Transverse colon (tissue), 4 donors: Measurements from ENCODE around the gene DIP2B. TPM values are rescaled to one million over a fixed set of nuclear protein-coding genes. Genes with fewer than 3 reads are reported as not detected.
A peak's percentile ranks its signal among the peaks of the same experiment; 100 is the strongest.

Experiments used
- DNase-seq: peaks from one replicate; pipeline ENCODE4 v3.0.0-alpha.2; 2019
- H3K27ac ChIP-seq, 4 donors: fragments of 200-600 bp; sonication (generic); 2 replicates each; pipeline ENCODE4 v1.5.1; 2016 to 2018; ENCODE audit warnings: inconsistent platforms in 4 of 4
- H3K27me3 ChIP-seq: fragments of 200-600 bp; sonication (generic); 2 replicates; pipeline ENCODE4 v1.5.1; 2017; ENCODE audit warnings: inconsistent platforms
- H3K36me3 ChIP-seq, 4 donors: fragments of 200-600 bp; sonication (generic); 2 replicates each; pipeline ENCODE4 v1.5.1; 2017 to 2019; ENCODE audit warnings: inconsistent platforms in 4 of 4
- H3K4me1 ChIP-seq, 4 donors: fragments of 200-600 bp; sonication (generic); 2 replicates each; pipeline ENCODE4 v1.5.1; 2017 to 2020; ENCODE audit warnings: inconsistent platforms in 4 of 4
- H3K4me3 ChIP-seq, 4 donors: fragments of 200-600 bp; sonication (generic); 1 replicate in 1 of 4; 2 replicates in 3 of 4; pipeline versions ENCODE4 v1.5.1 to v1.6.1; 2017 to 2019; ENCODE audit warnings: inconsistent platforms in 4 of 4
- H3K9me3 ChIP-seq, 2 donors: fragments of 200-600 bp; sonication (generic); 2 replicates each; pipeline ENCODE4 v1.5.1; 2017 to 2019; ENCODE audit warnings: inconsistent platforms in 2 of 2
- EP300 ChIP-seq: sonication (generic); formaldehyde crosslinking; IDR thresholded peaks from one replicate; pipeline ENCODE4 v1.6.1; 2017; ENCODE audit warnings: antibody characterized with exemption, low read depth
- POLR2A ChIP-seq: fragments of 450-650 bp; IDR thresholded peaks from one replicate; pipeline ENCODE4 v1.6.1; 2016; ENCODE audit warnings: antibody characterized with exemption, mild to moderate bottlenecking, moderate library complexity
- POLR2AphosphoS5 ChIP-seq, 3 donors: sonication (generic); formaldehyde crosslinking; IDR thresholded peaks; one replicate each; pipeline ENCODE4 v1.6.1; 2016; ENCODE audit warnings: antibody characterized with exemption in 3 of 3
- WGBS, 2 donors: methylation state at CpG; one replicate each; pipeline ENCODE4 v1.1.5; 2018; ENCODE audit warnings: low coverage in 1 of 2; 5-methylcytosine and 5-hydroxymethylcytosine counted together
- in situ Hi-C, 4 donors: fragments of 200-750 bp; cut with MboI; loops; one replicate each; pipeline versions ENCODE4 v1.15.0 to v1.15.1; 2017; ENCODE audit warnings: low sequenced_read_pairs in 3 of 4, low pct_ligation_motif_present in 1 of 4, low pct_unique_long_range_greater_than_20kb in 1 of 4
- intact Hi-C: fragments of 100-400 bp; cut with DNase I; formaldehyde crosslinking; loops from one replicate; pipeline ENCODE4 v1.15.1; 2023; ENCODE audit warnings: low total_unique reads
- total RNA-seq, 4 donors: library from RNA; depleted of rRNA; stranded (reverse); fragments of >200 nt; gene quantifications; one replicate each; pipeline ENCODE4 v1.1.0, GENCODE V29; 2016
- TF ChIP-seq, protein P1 (sequence below), 5 experiments: fragments of 200-600 bp in 3 of 5; fragments of 450-650 bp in 2 of 5; sonication (generic) in 3 of 5; IDR thresholded peaks; 1 replicate in 2 of 5; 2 replicates in 3 of 5; pipeline ENCODE4 v1.5.1; 2016 to 2017; ENCODE audit warnings: antibody characterized with exemption in 5 of 5, inconsistent platforms in 3 of 5, mild to moderate bottlenecking in 2 of 5, moderate library complexity in 1 of 5

DIP2B gene
- total RNA-seq, 4 donors from 2014 or later, result 40.0 to 129 (median 57.9) TPM

DNA sequence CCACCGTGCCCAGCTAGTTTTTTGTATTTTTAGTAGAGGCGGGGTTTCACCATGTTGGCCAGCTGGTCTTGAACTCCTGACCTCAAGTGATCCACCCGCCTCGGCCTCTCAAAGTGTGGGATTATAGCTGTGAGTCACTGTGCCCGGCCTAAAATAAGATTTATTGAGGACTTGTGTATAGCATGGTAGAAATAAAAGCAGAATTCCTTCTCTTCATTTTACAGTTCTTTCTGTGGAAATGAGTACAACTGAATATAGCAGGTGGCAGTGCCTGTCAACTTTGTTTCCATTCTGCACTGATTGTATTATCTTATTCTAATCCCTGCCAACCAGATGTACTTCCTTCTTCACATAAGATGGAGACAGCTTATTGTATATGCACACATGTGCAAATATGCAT, 41.0 kb downstream of the DIP2B start:
- peak; percentile 66 for DNase-seq
- Histone ChIP-seq H3K27ac (peak overlapping the region; percentile 70 to 84 (median 78)), H3K36me3 (no peaks in the 10 kb centered on the region), H3K4me3 (no peak overlapping the region), H3K27me3 (no peaks in the 10 kb centered on the region), H3K4me1 (peaks cover 21 to 84% (median 61%) of the 10 kb centered on the region in 4 donors), H3K9me3 (no peaks in the 10 kb centered on the region)
- TF ChIP-seq EP300 (no peak), POLR2A (no peak), POLR2AphosphoS5 (IDR thresholded peaks at IDR 0.05) (no peak)
- TF ChIP-seq, protein P1, sequence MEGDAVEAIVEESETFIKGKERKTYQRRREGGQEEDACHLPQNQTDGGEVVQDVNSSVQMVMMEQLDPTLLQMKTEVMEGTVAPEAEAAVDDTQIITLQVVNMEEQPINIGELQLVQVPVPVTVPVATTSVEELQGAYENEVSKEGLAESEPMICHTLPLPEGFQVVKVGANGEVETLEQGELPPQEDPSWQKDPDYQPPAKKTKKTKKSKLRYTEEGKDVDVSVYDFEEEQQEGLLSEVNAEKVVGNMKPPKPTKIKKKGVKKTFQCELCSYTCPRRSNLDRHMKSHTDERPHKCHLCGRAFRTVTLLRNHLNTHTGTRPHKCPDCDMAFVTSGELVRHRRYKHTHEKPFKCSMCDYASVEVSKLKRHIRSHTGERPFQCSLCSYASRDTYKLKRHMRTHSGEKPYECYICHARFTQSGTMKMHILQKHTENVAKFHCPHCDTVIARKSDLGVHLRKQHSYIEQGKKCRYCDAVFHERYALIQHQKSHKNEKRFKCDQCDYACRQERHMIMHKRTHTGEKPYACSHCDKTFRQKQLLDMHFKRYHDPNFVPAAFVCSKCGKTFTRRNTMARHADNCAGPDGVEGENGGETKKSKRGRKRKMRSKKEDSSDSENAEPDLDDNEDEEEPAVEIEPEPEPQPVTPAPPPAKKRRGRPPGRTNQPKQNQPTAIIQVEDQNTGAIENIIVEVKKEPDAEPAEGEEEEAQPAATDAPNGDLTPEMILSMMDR (IDR thresholded peaks at IDR 0.05), result no peak
- in situ Hi-C loops, result no loop called here
- 26 to 40% methylated on average over 3 to 5 of the region's 5 CpGs for WGBS, 2 donors
- intact Hi-C loops, result no loop called here

DNA sequence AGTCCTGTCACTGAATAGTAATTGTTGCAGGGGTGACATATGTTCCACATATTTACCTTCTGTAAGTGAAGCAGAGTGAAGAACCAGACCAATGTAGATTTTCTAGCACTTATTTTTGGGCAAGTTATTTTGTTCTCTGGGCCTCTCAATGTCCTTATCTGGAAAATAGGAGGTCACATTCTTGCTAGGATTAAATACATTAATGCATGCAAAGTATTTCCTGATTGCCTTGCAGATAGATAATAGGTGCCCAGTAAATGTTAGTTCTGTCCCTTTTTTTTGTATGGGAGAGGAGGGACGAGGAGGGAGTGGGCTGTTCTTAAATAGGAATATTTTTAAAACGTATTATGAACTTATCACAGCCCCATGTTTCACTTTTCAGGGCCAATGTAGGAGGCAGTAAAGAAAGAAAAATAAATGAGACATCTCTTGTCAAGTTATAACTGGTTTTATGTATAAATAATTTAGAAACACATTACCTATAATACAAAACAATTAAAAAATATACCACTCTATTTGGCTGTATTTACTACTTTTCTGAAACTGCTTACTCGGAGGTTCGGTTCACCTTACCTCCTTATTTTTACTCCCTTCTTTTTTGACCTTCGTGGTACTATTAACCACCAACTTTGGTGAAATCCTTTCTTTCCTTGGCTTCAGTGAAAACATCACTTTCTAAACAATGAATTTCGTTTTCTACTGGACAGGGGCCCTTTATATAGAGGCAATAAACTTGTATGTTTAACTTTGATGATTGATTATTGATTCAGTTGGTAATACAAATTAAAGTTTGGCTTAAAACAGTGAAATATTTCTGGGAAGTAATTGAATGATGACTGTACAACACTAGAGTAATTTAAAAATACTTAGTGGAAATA, 41.9 kb downstream of the DIP2B start:
- Histone ChIP-seq H3K27me3 (no peaks in the 10 kb centered on the region), H3K4me1 (peaks cover 21 to 85% (median 60%) of the 10 kb centered on the region in 4 donors), H3K4me3 (no peak overlapping the region), H3K9me3 (no peaks in the 10 kb centered on the region), H3K27ac (peak overlapping the region; percentile 70 to 84 (median 78)), H3K36me3 (no peaks in the 10 kb centered on the region)
- TF ChIP-seq, protein P1 (IDR thresholded peaks at IDR 0.05), result no peak
- no peak for TF ChIP-seq EP300
- intact Hi-C loops (no loop called here), in situ Hi-C loops (no loop called here)
- no peak for DNase-seq
- WGBS, 2 donors, result 48 to 51% methylated on average over 6 of the region's 6 CpGs

DNA sequence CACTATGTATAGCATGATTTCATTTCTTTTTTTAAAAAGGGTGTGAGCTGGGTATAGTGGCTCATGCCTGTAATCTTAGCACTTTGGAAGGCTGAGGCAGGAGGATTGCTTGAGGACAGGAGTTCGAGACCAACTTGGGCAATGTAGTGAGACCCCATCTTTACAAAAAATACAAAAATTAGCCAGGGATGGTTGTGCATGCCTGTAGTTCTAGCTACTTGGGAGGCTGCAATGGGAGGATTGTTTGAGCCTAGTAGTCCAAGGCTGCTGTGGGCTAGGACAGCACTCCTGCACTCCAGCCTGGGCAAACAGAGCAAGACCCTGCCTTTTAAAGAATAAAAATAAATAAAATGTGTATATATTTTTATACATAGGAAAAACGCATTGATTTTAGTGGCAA, 43.0 kb downstream of the DIP2B start:
- intact Hi-C loops, result no loop called here
- H3K4me3 ChIP-seq, result no peak overlapping the region
- peaks cover 19 to 74% (median 54%) of the 10 kb centered on the region in 4 donors for H3K4me1 ChIP-seq
- 85 to 93% methylated on average over 1 to 2 of the region's 2 CpGs for WGBS, 2 donors
- no peaks in the 10 kb centered on the region for H3K9me3 ChIP-seq
- in situ Hi-C loops, result no loop called here
- no peak for DNase-seq
- H3K27ac ChIP-seq, result peak overlapping the region; percentile 70 to 84 (median 78)
- no peaks in the 10 kb centered on the region for H3K36me3 ChIP-seq
- TF ChIP-seq POLR2AphosphoS5 (IDR thresholded peaks at IDR 0.05), result no peak
- TF ChIP-seq, protein P1 (IDR thresholded peaks at IDR 0.05), result no peak
- no peak for TF ChIP-seq EP300
- no peak for TF ChIP-seq POLR2A
- no peaks in the 10 kb centered on the region for H3K27me3 ChIP-seq

DNA sequence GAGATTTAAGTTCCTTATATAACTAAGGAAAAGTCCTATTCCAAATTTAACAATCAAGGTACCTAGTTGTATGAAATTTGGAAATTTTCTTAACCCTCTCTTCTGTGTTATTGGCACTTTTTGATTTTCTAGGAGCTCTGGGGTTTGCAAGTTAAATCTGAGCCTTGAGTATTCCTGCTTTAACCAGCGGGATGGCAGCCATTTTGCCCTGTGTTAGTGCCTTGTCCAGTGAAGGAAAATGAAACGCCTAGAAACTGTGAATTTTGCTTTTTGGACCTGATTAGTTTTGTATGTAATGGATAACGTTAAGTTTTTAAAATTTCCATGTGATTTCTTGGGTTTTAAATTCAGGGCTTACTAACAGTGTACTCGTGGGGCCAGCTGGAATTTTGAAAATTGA, 45.1 kb downstream of the DIP2B start:
- no peaks in the 10 kb centered on the region for H3K9me3 ChIP-seq
- H3K4me1 ChIP-seq, result peaks cover 15 to 63% (median 44%) of the 10 kb centered on the region in 4 donors
- H3K36me3 ChIP-seq, result no peaks in the 10 kb centered on the region
- in situ Hi-C loops (loop anchor here in 1 of 4 donors (25.0 kb wide), 1 partner anchor 88 kb away; no protein-coding TSS in a partner anchor), intact Hi-C loops (no loop called here)
- peak overlapping the region; percentile 70 to 84 (median 78) for H3K27ac ChIP-seq
- WGBS, 2 donors, result 80 to 94% methylated on average over 4 of the region's 4 CpGs
- no peak for DNase-seq
- H3K27me3 ChIP-seq, result no peaks in the 10 kb centered on the region
- TF ChIP-seq POLR2AphosphoS5 (IDR thresholded peaks at IDR 0.05) (no peak), EP300 (no peak), POLR2A (no peak)
- TF ChIP-seq, protein P1 (IDR thresholded peaks at IDR 0.05), result no peak
- no peak overlapping the region for H3K4me3 ChIP-seq
